AG10803 (cell line): ENCODE results near the gene LSS.
"Not testable (repeated sequence)": the region's sequence is repeated elsewhere in the genome, so short reads cannot be mapped to it uniquely, and the experiment has no call there.

Experiments used
- DNase-seq: peaks from one replicate; pipeline ENCODE4 v3.0.0; 2010; ENCODE audit warnings: low read depth
- H3K4me3 ChIP-seq: 2 replicates; pipeline ENCODE4 v1.5.1; 2011; ENCODE audit warnings: mild to moderate bottlenecking, low read length, control low read depth
- CTCF ChIP-seq: conservative IDR thresholded peaks from 2 replicates; pipeline ENCODE4 v1.5.1; 2011; ENCODE audit warnings: mild to moderate bottlenecking, low read length, control low read depth, inconsistent platforms

The LSS gene

GRCh38 chr21:46180079-46180722 lies 48.4 kb downstream of the LSS start:
- TF ChIP-seq CTCF = no peak
- DNase-seq = no peak
- no peak overlapping the region for H3K4me3 ChIP-seq

- DNase-seq = no peak
- H3K4me3 ChIP-seq = no peak overlapping the region
- no peak for TF ChIP-seq CTCF
These were observed 48.9 kb downstream of the LSS start for GRCh38 chr21:46179708-46180078.

GRCh38 chr21:46178961-46179360 lies 49.6 kb downstream of the LSS start:
- no peak for DNase-seq
- no peak for TF ChIP-seq CTCF
- no peak overlapping the region for H3K4me3 ChIP-seq

GRCh38 chr21:46176443-46177129 lies 52.0 kb downstream of the LSS start:
- not testable (repeated sequence) for DNase-seq, H3K4me3 ChIP-seq

- DNase-seq = no peak
- no peak overlapping the region for H3K4me3 ChIP-seq
- no peak for TF ChIP-seq CTCF
These were observed 55.0 kb downstream of the LSS start for GRCh38 chr21:46173573-46173972.

- no peak for TF ChIP-seq CTCF
- no peak overlapping the region for H3K4me3 ChIP-seq
- DNase-seq = no peak
These were observed 55.6 kb downstream of the LSS start for GRCh38 chr21:46172863-46173528.

GRCh38 chr21:46171996-46172862 lies 56.3 kb downstream of the LSS start:
- no peak for TF ChIP-seq CTCF
- H3K4me3 ChIP-seq = no peak overlapping the region
- DNase-seq = no peak
